HG02973 (cell line): Measurements from ENCODE around the gene ITGB7.

Source experiments
- ATAC-seq: cut with Tn5 transposase; IDR thresholded peaks from one replicate; pipeline ENCODE4 v1.9.1; 2021; ENCODE audit warnings: moderate library complexity; ENCODE audit not compliant: unreplicated experiment

ITGB7 gene

DNA sequence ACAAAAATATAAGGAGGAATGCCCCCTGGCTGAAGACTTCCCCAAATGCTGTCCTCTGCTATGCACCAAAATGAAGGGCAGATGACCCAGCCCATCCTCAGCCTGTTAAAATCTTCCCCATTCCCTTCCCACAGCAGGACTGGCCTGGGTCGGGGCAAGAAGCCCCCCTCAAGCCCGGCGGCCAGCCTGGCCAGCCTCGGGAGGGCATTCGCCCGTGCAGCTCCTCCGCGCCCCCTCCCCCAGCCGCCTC lies 24.5 kb upstream of the ITGB7 start:
- no peak for ATAC-seq

GRCh38 chr12:53230108-53230845 lies 23.2 kb upstream of the ITGB7 start:
- ATAC-seq = no peak

DNA sequence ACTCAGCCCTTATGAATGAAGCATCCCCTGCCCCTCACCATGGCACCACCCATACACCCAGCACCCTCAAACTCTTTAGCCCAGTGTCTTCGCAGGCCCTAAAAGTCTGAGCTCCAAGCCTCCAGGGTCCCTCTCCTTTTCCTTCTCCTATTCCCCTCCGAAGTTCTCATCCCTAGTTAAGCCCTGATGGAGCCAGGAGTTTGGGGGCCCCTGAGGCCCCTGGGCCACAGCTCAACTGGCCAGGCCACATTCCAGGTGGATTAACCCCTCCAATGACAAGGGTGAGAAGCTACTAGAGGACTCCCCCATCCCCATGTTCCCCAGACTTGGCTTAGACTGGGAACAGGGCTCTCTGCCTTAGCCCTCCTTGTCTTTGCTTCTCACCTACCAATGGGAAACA lies 22.4 kb upstream of the ITGB7 start:
- no peak for ATAC-seq

DNA sequence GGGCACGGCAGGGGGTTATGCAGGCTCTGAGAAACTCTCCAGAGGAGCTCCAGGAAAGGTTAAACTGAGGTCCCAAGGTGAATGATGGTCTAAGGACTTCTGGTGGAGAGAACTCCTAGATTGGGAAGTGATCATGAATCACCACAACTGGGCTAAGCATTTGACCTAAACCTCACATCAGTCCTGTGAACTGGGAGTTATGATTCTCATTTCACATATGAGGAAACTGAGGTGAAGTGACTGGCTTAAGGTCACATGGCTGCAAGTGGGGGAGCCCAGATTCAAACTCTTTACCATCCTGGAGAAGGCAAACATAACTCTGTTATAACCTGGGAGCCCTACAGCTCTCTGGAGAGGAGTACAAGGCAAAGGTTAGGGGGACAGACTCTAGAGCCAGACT lies 20.8 kb upstream of the ITGB7 start:
- no peak for ATAC-seq

DNA sequence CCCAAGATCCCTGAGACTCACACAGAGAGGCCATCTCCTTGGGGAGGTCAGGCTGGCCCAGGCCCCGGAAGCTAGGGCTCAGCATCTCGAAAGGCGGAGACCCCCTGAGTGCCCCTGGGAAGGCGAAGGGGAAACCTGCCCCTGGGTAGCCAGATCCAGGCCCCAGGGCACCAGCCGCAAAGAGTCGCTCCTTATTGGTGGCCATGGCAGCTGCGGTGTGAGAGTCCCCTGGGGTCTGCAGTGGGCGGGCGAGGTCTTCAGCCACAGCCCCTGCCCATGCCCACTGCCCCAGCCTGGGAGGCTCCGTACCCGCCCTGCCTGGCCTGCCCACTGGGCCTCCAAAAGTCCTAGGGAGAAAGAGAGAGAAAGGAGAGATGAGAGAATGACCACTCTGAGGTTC lies 20.3 kb upstream of the ITGB7 start:
- no peak for ATAC-seq

DNA sequence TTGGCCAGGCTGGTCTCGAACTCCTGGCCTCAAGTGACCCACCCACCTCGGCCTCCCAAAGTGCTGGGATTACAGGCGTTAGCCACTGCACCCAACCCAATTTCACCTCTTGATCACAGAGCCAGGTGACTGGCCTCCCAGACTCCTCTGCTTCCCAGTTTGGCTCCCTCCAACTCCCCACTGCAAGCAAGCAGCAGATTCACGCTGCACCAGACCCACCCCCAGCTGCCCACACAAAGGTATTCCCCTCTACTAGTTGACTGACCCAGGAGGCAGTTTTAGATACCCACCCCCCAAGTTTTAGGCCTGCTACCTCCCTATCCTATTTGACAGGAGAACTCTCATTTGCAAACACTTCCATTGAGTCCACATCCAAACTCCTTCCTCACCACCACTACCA lies 19.8 kb upstream of the ITGB7 start:
- ATAC-seq = no peak

- ATAC-seq = no peak
These were observed 18.8 kb upstream of the ITGB7 start for GRCh38 chr12:53225635-53226424.

GRCh38 chr12:53224897-53225634 lies 18.0 kb upstream of the ITGB7 start:
- ATAC-seq = no peak

GRCh38 chr12:53224061-53224896 lies 17.2 kb upstream of the ITGB7 start:
- no peak for ATAC-seq

- no peak for ATAC-seq
These were observed 16.5 kb upstream of the ITGB7 start for GRCh38 chr12:53223389-53224060.

DNA sequence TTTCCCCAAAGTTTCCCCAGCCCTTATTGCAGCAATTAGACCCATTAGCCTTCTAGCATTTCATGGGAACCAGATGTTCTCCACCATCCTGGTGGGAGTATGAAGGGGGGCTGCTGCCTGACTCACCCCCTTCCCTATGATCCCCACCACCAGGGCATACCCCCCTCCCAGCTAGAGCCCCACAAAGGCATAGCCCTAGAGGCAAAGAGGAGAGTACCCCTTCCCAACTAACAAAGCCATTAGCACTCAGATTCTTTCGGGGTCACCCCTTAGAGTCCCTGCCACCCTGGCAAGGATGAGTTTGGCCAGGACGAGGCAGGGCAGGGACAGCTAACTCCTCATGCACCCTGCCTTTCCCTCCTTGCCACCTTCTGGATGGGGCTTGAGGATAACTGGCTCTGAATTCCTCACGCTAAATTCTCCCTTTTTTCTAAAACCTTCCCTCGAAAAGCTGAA lies 15.8 kb upstream of the ITGB7 start:
- no peak for ATAC-seq

DNA sequence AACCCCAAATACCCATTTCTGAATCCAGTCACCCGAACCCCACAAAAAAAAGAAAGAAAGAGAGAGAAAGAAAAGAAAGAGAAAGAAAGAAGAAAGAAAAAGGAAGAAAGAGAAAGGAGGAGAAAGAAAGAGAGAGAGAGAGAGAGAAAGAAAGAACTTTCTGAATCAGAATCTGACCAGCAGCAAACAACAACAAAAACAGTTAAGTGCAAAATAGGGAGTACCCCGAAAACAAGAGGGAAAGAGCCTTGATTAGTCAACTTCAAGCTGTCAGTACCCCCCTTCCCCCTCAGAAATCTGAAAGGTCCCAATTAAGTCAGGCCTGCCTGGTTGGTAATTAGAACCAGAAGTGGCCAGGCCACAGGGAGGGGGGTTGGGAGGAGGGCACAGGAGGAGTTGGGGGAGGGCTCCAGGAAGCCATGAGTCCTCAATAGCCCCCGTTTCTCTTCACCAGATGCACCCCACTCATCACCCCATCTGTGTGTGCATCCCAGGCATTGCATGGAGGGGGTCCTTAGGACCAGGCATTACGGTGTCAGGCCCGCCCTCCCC lies 15.2 kb upstream of the ITGB7 start:
- ATAC-seq = no peak

GRCh38 chr12:53221203-53222080 lies 14.4 kb upstream of the ITGB7 start:
- peak; percentile 17 for ATAC-seq

- ATAC-seq = peak; percentile 40
These were observed 13.7 kb upstream of the ITGB7 start for GRCh38 chr12:53220694-53221202.

- peak; percentile 30 for ATAC-seq
These were observed 13.1 kb upstream of the ITGB7 start for GRCh38 chr12:53219956-53220693.

- peak; percentile 7 for ATAC-seq
These were observed 12.4 kb upstream of the ITGB7 start for GRCh38 chr12:53219292-53219955.

GRCh38 chr12:53218551-53219291 lies 11.7 kb upstream of the ITGB7 start:
- no peak for ATAC-seq
